Measurements from ENCODE around the gene FIGNL1.

GRCh38 chr7:50463035-50463434 is 12.9 kb upstream of the FIGNL1 start:
- TF ChIP-seq POLR2AphosphoS5 (IDR thresholded peaks at IDR 0.05; ENCODE audit: low read depth, low read length) = no peak
- no peak for TF ChIP-seq POLR2A (IDR thresholded peaks at IDR 0.05; ENCODE audit: low read depth, low read length)
- no peak for TF ChIP-seq TAF1 (IDR thresholded peaks at IDR 0.05; ENCODE audit: borderline replicate concordance, low read depth, low read length)

All from GM12892 (cell line).